ENCODE measurements around the gene TXNDC11. TPM values are rescaled to one million over a fixed set of nuclear protein-coding genes. Genes with fewer than 3 reads are reported as not detected.

Gene TXNDC11
- total and polyA plus RNA-seq, 2 donors (not counting 3 experiments of a cell fraction or from before 2014, with no cell fraction given): 42.5 to 66.0 TPM

GRCh38 chr16:11722468-11722808 is 20.2 kb downstream of the TXNDC11 start:
- POLR2A ChIA-PET: no interaction called here

GRCh38 chr16:11721781-11722467 is 20.7 kb downstream of the TXNDC11 start:
- Histone ChIP-seq H3K79me2 (ENCODE audit: control insufficient read depth, insufficient read depth, low read length) (peaks cover 3% of the 10 kb centered on the region), H3K27me3 (ENCODE audit: control insufficient read depth in 2 of 2, insufficient read depth in 2 of 2, low read length in 2 of 2) (no peaks in the 10 kb centered on the region), H3K9ac (replicated peaks; ENCODE audit: extremely low read depth, insufficient read depth, low read length) (no peak overlapping the region), H3K9me1 (replicated peaks; ENCODE audit: control insufficient read depth, extremely low read depth, insufficient read depth, low read length) (no peaks in the 10 kb centered on the region), H3K36me3 (ENCODE audit: control insufficient read depth in 2 of 2, extremely low read depth in 1 of 2, insufficient read depth in 2 of 2, low read length in 2 of 2) (peaks cover 10 to 11% of the 10 kb centered on the region in 2 experiments), H2AFZ (ENCODE audit: low read depth, low read length) (no peak overlapping the region), H3K4me1 (ENCODE audit: control insufficient read depth, extremely low read depth, insufficient read depth, low read length) (no peaks in the 10 kb centered on the region), H4K20me1 (replicated peaks; ENCODE audit: control insufficient read depth, extremely low read depth, insufficient read depth, low read length) (no peaks in the 10 kb centered on the region), H3K27ac (ENCODE audit: insufficient read depth, low read depth, low read length) (no peak overlapping the region), H3K9me3 (replicated peaks; ENCODE audit: control insufficient read depth, insufficient read depth, low read length) (no peaks in the 10 kb centered on the region), H3K4me3 (replicated peaks in 1 of 3; ENCODE audit: insufficient read depth in 1 of 3, low read depth in 1 of 3, low read length in 3 of 3) (no peak overlapping the region), H3K4me2 (ENCODE audit: insufficient read depth, low read length) (no peak overlapping the region)
- intact Hi-C loops (cut with micrococcal nuclease): no loop called here
- FAIRE-seq (no peak), DNase-seq (ENCODE audit: low read depth, low spot score) (no peak)
- dilution Hi-C loops (cut with MboI; ENCODE audit: extremely low pct_ligation_motif_present, low sequenced_read_pairs): no loop called here
- CTCF ChIA-PET: interaction anchor here (1.2 kb wide), 1 partner anchor 326 kb away, joined by 3 read pairs; no protein-coding TSS in a partner anchor
- no TSS peak for BruUV-seq (replicated peaks)
- TF ChIP-seq, protein P1, sequence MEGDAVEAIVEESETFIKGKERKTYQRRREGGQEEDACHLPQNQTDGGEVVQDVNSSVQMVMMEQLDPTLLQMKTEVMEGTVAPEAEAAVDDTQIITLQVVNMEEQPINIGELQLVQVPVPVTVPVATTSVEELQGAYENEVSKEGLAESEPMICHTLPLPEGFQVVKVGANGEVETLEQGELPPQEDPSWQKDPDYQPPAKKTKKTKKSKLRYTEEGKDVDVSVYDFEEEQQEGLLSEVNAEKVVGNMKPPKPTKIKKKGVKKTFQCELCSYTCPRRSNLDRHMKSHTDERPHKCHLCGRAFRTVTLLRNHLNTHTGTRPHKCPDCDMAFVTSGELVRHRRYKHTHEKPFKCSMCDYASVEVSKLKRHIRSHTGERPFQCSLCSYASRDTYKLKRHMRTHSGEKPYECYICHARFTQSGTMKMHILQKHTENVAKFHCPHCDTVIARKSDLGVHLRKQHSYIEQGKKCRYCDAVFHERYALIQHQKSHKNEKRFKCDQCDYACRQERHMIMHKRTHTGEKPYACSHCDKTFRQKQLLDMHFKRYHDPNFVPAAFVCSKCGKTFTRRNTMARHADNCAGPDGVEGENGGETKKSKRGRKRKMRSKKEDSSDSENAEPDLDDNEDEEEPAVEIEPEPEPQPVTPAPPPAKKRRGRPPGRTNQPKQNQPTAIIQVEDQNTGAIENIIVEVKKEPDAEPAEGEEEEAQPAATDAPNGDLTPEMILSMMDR (IDR thresholded peaks at IDR 0.05; ENCODE audit: extremely low read depth in 1 of 2, insufficient read depth in 1 of 2, low read depth in 1 of 2, low read length in 2 of 2): no peak
- TF ChIP-seq GATA2 (IDR thresholded peaks at IDR 0.05; ENCODE audit: insufficient read depth, insufficient read length, low read depth, low read length) (no peak), MYC (IDR thresholded peaks at IDR 0.05; ENCODE audit: low read depth, low read length) (no peak), JUN (IDR thresholded peaks at IDR 0.05; ENCODE audit: borderline replicate concordance, insufficient read depth, insufficient read length, low read depth) (no peak), FOS (IDR thresholded peaks at IDR 0.05; ENCODE audit: borderline replicate concordance, insufficient read depth, low read length) (no peak), POLR2A (IDR thresholded peaks at IDR 0.05; ENCODE audit: low read depth, low read length) (no peak), POLR2AphosphoS5 (IDR thresholded peaks at IDR 0.05; ENCODE audit: insufficient read depth, low read depth, low read length) (no peak), EZH2 (IDR thresholded peaks at IDR 0.05; ENCODE audit: borderline replicate concordance, low read depth, low read length, severe bottlenecking) (no peak)
- TF ChIP-seq, protein P2, sequence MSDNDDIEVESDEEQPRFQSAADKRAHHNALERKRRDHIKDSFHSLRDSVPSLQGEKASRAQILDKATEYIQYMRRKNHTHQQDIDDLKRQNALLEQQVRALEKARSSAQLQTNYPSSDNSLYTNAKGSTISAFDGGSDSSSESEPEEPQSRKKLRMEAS (IDR thresholded peaks at IDR 0.05; ENCODE audit: insufficient read depth, insufficient read length): no peak
- POLR2A ChIA-PET: no interaction called here

More at GRCh38 chr16:11722468-11722808, 20.2 kb downstream of the TXNDC11 start:
- H2AFZ ChIP-seq (ENCODE audit: low read depth, low read length): no peak overlapping the region
- H3K36me3 ChIP-seq (ENCODE audit: control insufficient read depth in 2 of 2, extremely low read depth in 1 of 2, insufficient read depth in 2 of 2, low read length in 2 of 2): peaks cover 10 to 11% of the 10 kb centered on the region in 2 experiments
- dilution Hi-C loops (cut with MboI; ENCODE audit: extremely low pct_ligation_motif_present, low sequenced_read_pairs) (no loop called here), intact Hi-C loops (cut with micrococcal nuclease) (no loop called here)
- no peaks in the 10 kb centered on the region for H3K4me1 ChIP-seq (ENCODE audit: control insufficient read depth, extremely low read depth, insufficient read depth, low read length)
- H3K27ac ChIP-seq (ENCODE audit: insufficient read depth, low read depth, low read length): no peak overlapping the region
- no peak overlapping the region for H3K4me2 ChIP-seq (ENCODE audit: insufficient read depth, low read length)
- no peaks in the 10 kb centered on the region for H3K27me3 ChIP-seq (ENCODE audit: control insufficient read depth in 2 of 2, insufficient read depth in 2 of 2, low read length in 2 of 2)
- peaks cover 3% of the 10 kb centered on the region for H3K79me2 ChIP-seq (ENCODE audit: control insufficient read depth, insufficient read depth, low read length)
- H3K9ac ChIP-seq (replicated peaks; ENCODE audit: extremely low read depth, insufficient read depth, low read length): no peak overlapping the region
- FAIRE-seq: no peak
- no peak for DNase-seq (ENCODE audit: low read depth, low spot score)
- BruUV-seq (replicated peaks): no TSS peak
- TF ChIP-seq EZH2 (IDR thresholded peaks at IDR 0.05; ENCODE audit: borderline replicate concordance, low read depth, low read length, severe bottlenecking): no peak
- TF ChIP-seq MYC (IDR thresholded peaks at IDR 0.05; ENCODE audit: low read depth, low read length): no peak
- TF ChIP-seq FOS (IDR thresholded peaks at IDR 0.05; ENCODE audit: borderline replicate concordance, insufficient read depth, low read length): no peak
- no peak for TF ChIP-seq JUN (IDR thresholded peaks at IDR 0.05; ENCODE audit: borderline replicate concordance, insufficient read depth, insufficient read length, low read depth)
- no peak for TF ChIP-seq GATA2 (IDR thresholded peaks at IDR 0.05; ENCODE audit: insufficient read depth, insufficient read length, low read depth, low read length)
- H4K20me1 ChIP-seq (replicated peaks; ENCODE audit: control insufficient read depth, extremely low read depth, insufficient read depth, low read length): no peaks in the 10 kb centered on the region
- no peaks in the 10 kb centered on the region for H3K9me3 ChIP-seq (replicated peaks; ENCODE audit: control insufficient read depth, insufficient read depth, low read length)
- H3K4me3 ChIP-seq (replicated peaks in 1 of 3; ENCODE audit: insufficient read depth in 1 of 3, low read depth in 1 of 3, low read length in 3 of 3): no peak overlapping the region
- CTCF ChIA-PET: interaction anchor here (1.2 kb wide), 1 partner anchor 326 kb away, joined by 3 read pairs; no protein-coding TSS in a partner anchor
- no peaks in the 10 kb centered on the region for H3K9me1 ChIP-seq (replicated peaks; ENCODE audit: control insufficient read depth, extremely low read depth, insufficient read depth, low read length)

Measured in endothelial cell of umbilical vein (primary cell).